NB4 (cell line): ENCODE data around the gene ZCCHC12.

Experiments
- DNase-seq: peaks from one replicate; pipeline ENCODE4 v3.0.0; 2010; ENCODE audit warnings: low read depth
- H3K4me3 ChIP-seq: one replicate; pipeline ENCODE4 v1.5.1; 2011; ENCODE audit warnings: mild to moderate bottlenecking, low read depth, low read length, moderate library complexity
- CTCF ChIP-seq: IDR thresholded peaks from one replicate; pipeline ENCODE4 v1.5.1; 2012; ENCODE audit warnings: low read depth, low read length
- MAX ChIP-seq: IDR thresholded peaks from 2 replicates; pipeline ENCODE4 v1.6.1; 2011; ENCODE audit warnings: low read depth, low read length
- MYC ChIP-seq: IDR thresholded peaks from 2 replicates; pipeline ENCODE4 v1.6.1; 2011; ENCODE audit warnings: low read depth, low read length
- POLR2A ChIP-seq: IDR thresholded peaks from 2 replicates; pipeline ENCODE4 v1.6.1; 2011; ENCODE audit warnings: mild to moderate bottlenecking; ENCODE audit not compliant: insufficient read length; ENCODE audit errors: extremely low read depth

Gene ZCCHC12

GRCh38 chrX:118823263-118824172, at the start of gene ZCCHC12:
Gene ZCCHC12, plus strand, starts transcription at chrX:118823824. Its CDS starts 1,421 bp downstream, at chrX:118825245.
- TF ChIP-seq POLR2A (no peak), MYC (no peak), CTCF (no peak), MAX (no peak)
- no peak within 1 kb of the TSS for H3K4me3 ChIP-seq
- DNase-seq = peak; percentile 85

- DNase-seq = no peak
- no peak overlapping the region for H3K4me3 ChIP-seq
- TF ChIP-seq POLR2A (no peak), MYC (no peak), MAX (no peak), CTCF (no peak)
These were observed 44.0 kb upstream of the ZCCHC12 start for GRCh38 chrX:118779581-118779980.

- no peak for DNase-seq
- TF ChIP-seq POLR2A (no peak), CTCF (no peak), MAX (no peak), MYC (no peak)
- H3K4me3 ChIP-seq = no peak overlapping the region
These were observed 43.1 kb upstream of the ZCCHC12 start for GRCh38 chrX:118780509-118780908.

GRCh38 chrX:118780911-118781310, 42.7 kb upstream of the ZCCHC12 start:
- H3K4me3 ChIP-seq = no peak overlapping the region
- DNase-seq = no peak
- no peak for TF ChIP-seq CTCF
- TF ChIP-seq MYC = no peak
- no peak for TF ChIP-seq POLR2A
- TF ChIP-seq MAX = no peak

GRCh38 chrX:118795528-118796280, 27.9 kb upstream of the ZCCHC12 start:
- TF ChIP-seq MAX = no peak
- TF ChIP-seq MYC = no peak
- TF ChIP-seq POLR2A = no peak
- TF ChIP-seq CTCF = no peak
- no peak for DNase-seq
- H3K4me3 ChIP-seq = no peak overlapping the region
